ENCODE data around the gene KRTAP5-7.

Gene KRTAP5-7

GRCh38 chr11:71577469-71578004 lies 50.5 kb downstream of the KRTAP5-7 start:
- H3K4me3 ChIP-seq (ENCODE audit: severe bottlenecking), result no peak overlapping the region
- TF ChIP-seq CTCF (IDR thresholded peaks at IDR 0.05; ENCODE audit: poor library complexity, severe bottlenecking), result no peak
- DNase-seq (ENCODE audit: low spot score), result no peak
- peaks cover 2% of the 10 kb centered on the region for H3K27me3 ChIP-seq (ENCODE audit: insufficient read depth, poor library complexity, severe bottlenecking)
- H3K9me3 ChIP-seq (ENCODE audit: severe bottlenecking), result no peaks in the 10 kb centered on the region
- no peak overlapping the region for H3K27ac ChIP-seq (ENCODE audit: poor library complexity, severe bottlenecking)
- no peaks in the 10 kb centered on the region for H3K36me3 ChIP-seq (ENCODE audit: low read depth)
- no peak for ATAC-seq (ENCODE audit: low read depth)
- no peaks in the 10 kb centered on the region for H3K4me1 ChIP-seq (ENCODE audit: insufficient read depth, poor library complexity, severe bottlenecking)

Data from RWPE2 (cell line).